Fibroblast of the aortic adventitia (primary cell): ENCODE data around the gene DPH6. TPM values are rescaled to one million over a fixed set of nuclear protein-coding genes. Genes with fewer than 3 reads are reported as not detected.

Experiments used
- DNase-seq: peaks from one replicate; pipeline ENCODE4 v3.0.0-alpha.2; 2010; ENCODE audit warnings: low read depth
- H3K4me3 ChIP-seq: 2 replicates; pipeline ENCODE4 v1.5.1; 2011; ENCODE audit warnings: low read depth, mild to moderate bottlenecking, control low read depth, low read length, moderate library complexity
- CTCF ChIP-seq: IDR thresholded peaks from 2 replicates; pipeline ENCODE4 v1.5.1; 2011; ENCODE audit warnings: mild to moderate bottlenecking, low read length, control low read depth, inconsistent platforms; ENCODE audit not compliant: insufficient read depth
- small RNA-seq: library from RNA; depleted of rRNA; stranded (forward); fragments of <200 nt; gene quantifications from one replicate; pipeline ENCODE3, GENCODE V24; 2012
- total RNA-seq: library from RNA; depleted of rRNA; stranded (reverse); fragments of >200 nt; gene quantifications from 2 replicates; pipeline ENCODE4 v1.2.3, GENCODE V29; 2012; ENCODE audit warnings: low replicate concordance

DPH6 gene
- total RNA-seq, 1 donor = 23.3 TPM

GRCh38 chr15:35320911-35321310 is 225.1 kb downstream of the DPH6 start:
- no peak for DNase-seq
- H3K4me3 ChIP-seq = no peak overlapping the region
- no peak for TF ChIP-seq CTCF

Small RNA genes lying within 50 kb of the gene (small RNA-seq; reads per million reads assigned to genes)
- gene AC019288.1 = not detected
- gene MIR3942 = not detected
